ENCODE results near the gene POP5.
A peak's percentile ranks its signal among the peaks of the same experiment; 100 is the strongest.
"Not testable (repeated sequence)": the region's sequence is repeated elsewhere in the genome, so short reads cannot be mapped to it uniquely, and the experiment has no call there.

Gene POP5, protein sequence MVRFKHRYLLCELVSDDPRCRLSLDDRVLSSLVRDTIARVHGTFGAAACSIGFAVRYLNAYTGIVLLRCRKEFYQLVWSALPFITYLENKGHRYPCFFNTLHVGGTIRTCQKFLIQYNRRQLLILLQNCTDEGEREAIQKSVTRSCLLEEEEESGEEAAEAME

DNA sequence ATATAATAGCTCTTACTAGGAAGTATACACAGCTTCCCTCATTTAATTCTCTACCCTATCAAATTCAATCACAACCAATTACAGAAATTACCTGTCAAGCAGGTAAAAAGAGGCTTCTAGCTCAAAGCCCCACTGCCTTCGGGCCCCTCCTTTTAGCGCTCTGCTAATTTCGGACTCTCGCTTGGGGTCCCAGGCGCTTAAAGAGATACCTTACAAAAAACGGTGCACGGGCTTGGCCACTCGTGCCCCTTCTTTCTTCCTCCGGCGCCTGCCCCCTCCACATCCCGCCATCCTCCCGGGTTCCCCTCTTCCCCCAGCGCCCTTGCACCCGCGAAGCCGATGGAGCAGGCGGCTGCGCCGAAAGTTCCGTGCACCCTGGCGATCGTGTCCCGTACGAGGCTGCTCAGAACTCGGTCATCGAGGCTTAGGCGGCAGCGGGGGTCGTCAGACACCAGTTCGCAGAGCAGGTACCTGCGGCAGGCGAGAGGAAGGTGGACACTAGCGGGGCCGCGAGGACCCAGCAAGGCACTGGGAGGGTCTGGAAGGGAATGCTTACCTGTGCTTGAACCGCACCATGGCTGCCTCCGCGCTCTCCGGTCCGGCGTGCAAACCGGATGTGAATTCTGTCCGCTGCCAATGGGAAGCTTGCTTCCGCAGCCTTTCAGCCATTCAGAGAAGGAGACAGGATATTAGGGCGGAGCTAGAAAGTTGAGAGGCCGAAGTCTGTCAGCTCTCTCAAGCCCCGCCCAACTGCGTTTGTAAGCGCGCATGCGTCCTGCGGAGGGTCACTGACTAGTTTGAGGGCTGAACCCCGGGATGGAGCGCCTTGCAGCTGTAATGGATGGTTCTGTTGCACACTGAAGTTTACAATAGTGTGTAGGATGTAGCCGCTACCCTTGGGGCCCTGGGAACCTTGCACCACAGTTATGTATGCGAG, at the start of gene POP5:
TSS of gene POP5 (minus strand) at position 616 of the 937 bp plus-strand sequence. CDS start at position 576, 40 bp downstream.
- peak; percentile 95 for DNase-seq

DNA sequence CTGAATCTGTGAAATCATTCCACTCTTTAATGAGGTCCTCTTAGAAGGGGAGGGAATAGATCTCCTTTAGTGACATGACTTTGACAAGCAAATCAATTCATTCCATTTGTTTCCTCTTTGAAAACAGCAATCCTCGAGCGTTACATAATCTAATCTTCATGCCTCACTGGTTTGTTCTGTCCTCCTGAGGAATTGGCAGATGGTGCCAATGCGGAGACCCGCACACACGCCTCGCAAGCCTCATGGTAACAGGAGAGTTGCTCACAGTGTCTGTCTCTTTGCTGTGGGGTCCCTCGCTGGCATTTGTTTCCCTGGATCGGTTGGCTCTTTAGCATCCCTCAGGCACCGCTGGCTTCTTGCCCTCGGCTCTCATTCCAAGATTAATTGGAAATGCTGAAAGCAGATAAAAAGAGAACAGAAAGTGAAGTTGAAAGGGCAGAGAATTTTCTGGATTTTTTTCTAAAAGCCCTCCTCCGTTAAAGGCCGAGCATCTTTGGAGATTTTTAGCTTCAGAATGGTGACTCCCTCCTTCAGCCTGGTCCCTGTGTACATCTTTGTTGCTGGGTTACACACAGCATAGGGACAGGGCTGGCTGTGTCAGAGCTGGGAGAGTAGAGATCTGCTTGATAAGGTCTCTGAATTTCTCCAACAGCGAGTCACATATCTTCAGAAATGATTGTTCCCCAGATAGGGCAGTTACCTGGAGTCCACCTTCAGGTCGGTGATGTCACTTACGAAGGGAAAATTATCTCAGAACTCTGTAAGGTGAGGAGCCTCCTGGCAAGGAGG, 49.1 kb upstream of the POP5 start:
- DNase-seq = no peak

DNA sequence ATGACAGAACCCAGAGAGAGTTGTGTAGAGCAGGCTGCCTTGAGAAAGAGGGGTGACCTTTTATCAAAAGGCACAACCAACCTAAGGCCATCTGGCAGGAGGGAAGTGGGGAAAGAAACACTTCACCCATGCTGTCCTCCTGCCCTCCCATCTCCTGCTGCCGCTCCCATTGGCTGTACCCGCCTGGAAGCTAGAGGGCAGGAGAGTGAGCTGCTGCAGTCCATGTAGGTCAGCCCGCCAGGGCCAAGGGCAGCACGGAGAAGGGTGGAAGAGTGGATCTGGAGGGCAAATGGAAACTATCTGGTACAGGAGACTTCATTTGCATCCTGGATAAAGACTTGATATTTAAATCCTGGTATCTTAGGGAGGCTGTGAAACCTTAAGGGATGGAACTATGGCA, 47.7 kb upstream of the POP5 start:
- no peak for DNase-seq

DNA sequence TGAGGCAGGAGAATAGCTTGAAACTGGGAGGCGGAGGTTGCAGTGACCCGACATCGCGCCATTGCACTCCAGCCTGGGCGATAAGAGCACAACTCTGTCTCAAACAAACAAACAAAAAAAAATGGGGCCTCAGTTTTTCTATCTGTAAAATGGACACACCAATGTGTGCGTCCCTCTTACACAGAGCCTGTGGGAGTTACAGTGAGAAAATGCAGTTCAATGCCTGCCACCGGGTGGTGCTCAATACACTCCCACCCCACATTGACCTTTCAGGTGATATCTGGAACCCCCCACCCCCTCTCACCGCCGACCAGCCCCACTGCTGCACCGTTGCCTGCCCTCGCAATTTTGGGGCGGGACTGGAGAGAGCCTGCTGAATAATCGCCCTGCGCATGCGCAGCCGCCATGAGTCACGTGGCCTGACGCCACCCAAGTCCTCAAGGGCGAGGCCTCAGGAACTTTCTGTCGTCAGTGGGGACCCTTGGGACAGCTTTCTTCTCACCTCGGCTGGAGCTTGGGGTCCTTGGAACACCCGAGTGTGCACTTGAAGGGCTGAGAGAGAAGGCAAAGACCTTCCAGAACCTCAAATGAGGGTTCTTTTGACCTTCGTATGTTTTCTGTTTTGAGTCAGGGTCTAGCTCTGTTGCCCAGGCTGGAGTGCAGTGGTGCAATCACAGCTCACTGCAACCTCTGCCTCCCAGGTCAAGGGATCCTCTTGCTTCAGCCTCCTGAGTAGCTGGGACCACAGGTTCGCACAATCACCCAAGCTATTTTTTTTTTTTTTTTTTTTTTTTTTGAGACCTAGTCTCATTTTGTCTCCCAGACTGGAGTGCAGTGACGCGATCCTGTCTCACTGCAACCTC, 44.6 kb upstream of the POP5 start:
- peak; percentile 27 for DNase-seq

DNA sequence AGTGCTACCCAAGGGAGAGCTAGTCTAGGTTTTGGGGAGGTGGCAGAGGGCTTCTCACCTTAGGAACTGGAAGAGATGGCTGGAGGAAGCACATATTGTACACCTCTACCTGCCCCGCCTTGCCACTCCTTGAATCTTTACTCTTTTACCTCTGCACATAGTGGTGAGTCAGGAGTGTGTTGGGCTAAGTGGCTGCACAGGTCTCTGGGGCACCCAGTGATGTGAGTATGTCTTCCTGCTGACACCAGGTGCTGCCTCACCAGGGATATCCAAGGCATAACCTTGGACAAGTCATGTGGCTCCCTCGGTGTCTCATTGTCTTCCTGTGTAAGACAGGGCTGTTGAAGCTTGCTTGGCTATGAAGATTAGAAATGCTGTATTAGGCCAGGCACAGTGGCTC, 39.4 kb upstream of the POP5 start:
- DNase-seq = no peak

DNA sequence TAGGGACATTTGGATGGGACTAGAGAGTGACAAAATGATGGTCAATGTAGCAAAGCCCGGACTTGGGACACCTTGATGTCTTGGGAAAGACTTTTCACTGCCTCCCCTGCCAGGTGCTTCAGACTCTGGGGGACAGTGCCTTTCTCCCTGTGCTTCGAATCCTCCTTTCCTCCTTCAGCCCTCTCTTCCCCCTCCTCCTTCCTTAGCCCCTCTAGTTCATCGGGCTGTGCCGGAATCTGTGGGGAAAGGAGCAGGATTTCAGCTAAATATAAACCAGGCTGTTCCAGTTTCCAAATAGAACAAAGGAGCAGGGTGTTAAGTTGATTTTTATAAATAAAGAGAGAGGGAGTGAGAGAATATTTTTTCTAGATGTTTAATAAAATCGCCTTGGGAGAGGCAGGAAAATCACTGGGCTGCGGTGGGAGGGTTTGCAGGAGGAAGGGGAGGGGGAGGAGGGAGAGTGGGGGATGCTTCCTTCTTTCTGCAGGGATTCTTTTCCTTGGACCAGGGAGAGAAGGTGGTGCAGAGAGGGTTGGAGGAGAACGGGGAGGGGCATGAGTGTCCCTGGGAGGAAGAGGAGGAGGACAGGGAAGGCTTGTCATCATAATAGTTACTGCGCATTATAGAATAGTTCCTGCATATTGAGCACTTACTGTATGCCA, 37.9 kb upstream of the POP5 start:
- no peak for DNase-seq

DNA sequence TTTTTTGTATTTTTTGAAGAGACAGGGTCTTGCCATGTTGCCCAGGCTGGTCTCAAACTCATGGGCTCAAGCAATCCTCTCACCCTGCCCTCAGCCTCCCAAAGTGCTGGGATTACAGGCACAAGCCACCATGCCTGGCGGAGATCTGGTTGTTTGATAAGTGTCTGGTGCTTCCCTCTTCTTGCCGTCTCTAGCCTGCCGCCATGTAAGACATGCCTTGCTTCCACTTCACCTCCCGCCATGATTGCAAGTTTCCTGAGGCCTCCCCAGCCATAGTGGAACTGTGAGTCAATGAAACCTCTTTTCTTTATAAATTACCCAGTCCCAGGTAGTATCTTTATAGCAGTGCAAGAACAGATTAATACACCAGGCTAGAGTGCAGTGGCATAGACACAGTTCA, 36.6 kb upstream of the POP5 start:
- not testable (repeated sequence) for DNase-seq

DNA sequence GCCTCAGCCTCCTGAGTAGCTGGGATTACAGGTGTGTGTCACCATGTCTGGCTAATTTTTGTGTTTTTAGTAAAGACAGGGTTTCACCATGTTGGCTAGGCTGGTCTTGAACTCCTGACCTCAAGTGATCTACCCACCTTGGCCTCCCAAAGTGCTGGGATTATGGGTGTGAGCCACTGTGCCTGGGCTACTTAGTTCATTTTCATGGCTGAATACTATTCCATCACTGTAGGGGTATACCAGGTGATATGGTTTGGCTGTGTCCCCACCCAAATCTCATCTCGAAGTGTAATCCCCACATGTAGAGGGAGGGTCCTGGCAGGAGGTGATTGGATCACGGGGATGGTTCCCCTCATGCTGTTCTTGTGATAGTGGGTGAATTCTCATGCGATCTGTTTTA, 36.0 kb upstream of the POP5 start:
- not testable (repeated sequence) for DNase-seq

DNA sequence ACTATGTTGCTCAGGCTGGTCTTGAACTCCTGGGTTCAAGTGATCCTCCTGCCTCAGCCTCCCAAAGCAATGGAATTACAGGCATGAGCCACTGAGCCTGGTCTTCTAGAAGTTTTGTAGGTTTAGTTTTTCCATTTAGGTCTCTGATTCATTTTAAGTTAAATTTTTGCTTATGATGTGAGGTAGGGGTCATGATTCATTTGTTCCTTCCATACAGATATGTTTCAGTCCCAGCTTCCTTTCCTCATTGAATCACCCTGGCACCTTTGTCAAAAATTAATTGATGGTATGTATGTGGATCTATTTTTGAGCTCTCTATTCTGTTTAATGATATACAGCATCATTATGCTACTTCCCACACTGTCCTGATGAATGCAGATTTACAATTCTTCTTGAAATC, 33.6 kb upstream of the POP5 start:
- no peak for DNase-seq

DNA sequence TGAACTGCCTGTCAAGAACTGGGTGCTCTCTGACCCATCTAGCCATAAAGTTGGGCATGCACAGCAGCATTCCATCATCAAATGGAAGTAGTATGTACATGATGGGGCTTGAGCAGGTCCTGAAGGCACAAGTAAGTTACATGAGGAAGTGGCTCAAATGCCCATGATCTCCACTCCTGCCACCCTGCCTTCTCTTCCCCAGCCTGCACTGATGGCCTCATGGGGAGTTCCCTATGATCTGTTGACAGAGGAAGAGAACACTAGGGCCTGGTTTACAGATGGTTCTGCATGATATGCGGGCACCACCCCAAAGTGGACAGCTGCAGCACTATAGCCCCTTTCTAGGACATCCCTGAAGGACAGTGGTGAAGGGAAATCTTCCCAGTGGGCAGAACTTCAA, 30.3 kb upstream of the POP5 start:
- DNase-seq = not testable (repeated sequence)

DNA sequence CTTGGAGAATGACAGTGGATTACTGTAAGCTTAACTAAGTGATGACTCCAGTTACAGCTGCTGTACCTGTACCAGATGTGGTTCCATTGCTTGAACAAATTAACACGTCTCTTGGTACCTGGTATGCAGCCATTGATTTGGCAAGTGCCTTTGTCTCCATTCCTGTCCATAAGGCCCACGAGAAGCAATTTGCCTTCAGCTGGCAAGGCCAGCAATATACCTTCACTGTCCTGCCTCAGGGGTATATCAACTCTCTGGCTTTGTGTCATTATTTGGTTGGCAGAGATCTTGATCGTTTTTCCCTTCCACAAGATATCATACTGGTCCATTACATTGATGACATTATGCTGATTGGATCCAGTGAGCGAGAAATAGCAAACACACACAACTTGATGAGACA, 29.4 kb upstream of the POP5 start:
- no peak for DNase-seq

DNA sequence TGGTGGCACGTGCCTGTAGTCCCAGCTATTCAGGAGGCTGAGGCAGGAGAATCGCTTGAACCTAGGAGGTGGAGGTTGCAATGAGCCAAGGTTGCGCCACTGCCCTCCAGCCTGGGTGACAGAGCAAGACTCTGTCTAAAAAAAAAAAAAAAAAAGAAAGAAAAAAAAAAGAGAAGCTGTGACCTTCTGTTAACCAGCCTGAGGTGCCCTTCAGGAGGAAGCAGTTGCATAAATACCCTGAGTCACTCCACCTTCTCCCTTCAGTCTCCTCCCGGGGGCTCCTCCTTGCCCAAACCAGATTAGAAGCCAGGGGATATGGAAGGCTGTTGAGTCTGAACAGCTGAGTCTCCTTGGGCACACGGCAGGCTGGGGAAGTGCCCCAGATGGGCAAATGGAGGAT, 21.2 kb upstream of the POP5 start:
- peak; percentile 39 for DNase-seq

DNA sequence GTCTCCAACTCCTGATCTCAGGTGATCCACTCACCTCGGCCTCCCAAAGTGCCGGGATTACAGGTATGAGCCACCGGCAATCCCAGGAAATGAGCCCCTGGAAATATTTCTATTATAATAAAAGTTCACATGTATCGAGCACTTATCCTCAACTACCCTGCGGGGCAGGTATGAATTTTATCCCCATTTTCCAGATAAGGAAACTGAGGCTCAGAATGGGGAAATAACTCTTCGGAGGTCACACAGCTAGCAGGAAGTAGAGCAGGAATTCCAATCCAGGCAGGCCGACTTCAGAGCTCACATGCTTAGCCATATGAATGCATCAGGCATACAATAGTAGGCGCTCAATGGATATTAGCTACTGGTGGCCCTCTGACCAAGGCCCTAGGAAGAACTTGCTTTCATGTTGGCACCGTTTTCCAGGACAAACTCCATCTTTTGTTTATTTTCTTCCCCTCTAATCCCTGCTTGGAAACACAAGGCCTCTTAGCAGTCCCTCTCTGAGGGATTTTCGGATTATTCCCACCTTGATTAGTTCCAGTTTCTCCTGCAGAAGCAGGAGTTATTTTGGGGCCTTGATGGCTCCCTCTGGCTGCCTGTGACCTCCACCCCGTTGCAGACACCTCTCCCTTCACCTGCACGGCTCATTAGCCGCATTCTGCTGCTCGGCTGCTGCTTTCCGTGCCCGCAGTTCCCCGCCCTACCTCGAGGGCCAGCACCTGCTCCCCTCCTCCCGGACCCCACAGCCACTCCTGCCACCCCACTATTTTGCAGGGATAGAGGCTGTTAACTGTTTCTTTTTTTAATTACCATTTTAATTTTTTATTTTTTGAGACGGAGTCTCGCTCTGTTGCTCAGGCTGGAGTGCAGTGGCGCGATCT, 18.7 kb upstream of the POP5 start:
- DNase-seq = no peak

DNA sequence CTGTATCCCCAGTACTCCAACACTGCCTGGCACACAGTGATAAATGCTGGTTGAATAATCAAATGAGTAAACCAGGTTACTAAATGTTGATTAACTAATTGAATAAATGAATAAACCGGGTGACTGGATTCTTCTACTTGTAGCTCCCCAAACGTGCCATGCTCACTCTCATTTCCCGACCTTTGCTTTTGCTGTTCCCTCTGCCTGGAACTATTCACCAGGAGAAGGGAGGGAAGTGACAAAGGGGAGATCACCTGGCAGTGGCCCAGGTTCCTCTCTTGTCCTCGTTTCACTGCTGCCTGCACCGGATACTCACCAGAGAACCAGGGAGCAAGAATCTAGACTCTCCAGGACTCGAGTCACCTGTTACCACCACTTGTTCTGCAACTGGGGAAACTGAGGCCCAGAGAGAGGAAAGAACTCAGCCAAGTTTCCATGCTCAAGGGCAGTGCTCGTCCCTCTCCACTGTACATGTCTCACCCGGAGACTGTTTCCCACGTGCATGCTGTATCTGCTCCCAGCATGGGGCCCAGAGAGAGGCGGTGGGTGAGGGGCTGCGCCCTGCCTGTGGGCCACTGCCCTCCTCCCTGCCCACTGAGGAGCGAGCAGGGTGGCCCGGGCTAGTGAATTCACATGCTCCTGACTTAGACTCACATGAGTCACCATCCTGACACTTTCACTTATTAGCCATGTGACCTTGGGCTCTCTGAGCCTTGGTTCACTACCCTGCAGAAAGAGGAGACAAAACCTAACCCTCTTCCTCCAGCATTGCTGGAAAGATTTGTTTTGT, 17.7 kb upstream of the POP5 start:
- DNase-seq = peak; percentile 9

DNA sequence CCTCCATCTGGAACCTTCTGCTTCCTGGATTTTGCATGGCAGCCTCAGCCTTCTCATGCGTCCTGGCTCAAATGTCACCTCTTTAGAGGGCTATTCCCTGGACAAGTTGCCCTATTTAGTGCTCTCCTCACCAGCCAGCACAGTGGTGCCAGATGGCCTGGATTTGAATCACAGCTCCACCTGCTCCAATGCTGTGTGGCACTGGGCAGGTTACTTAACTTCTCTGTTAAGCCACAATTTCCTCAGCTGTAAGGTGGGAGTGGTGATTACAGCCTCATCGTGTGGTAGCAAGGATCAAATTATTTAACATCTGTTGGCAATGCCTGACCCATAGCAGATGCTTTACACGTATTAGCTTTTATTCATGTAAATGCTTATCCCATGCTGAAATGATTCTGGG, 16.7 kb upstream of the POP5 start:
- DNase-seq = no peak

DNA sequence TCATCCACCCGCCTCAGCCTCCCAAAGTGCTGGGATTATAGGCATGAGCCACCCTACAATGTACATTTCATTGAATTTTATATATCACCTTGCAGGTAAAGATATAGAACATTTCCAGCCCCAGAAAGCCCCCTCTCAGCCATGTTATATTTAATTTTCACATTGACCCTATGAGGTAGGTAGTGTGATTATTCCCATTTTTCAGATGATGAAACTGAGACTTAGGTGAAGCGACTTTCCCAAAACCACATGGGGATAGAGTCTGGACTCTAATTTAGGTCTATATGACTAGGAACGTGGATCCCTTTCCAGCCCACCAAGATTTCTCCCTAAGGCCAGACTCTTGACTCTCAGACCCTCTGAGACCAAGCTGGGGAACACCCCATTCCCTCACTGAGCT, 15.7 kb upstream of the POP5 start:
- DNase-seq = no peak

DNA sequence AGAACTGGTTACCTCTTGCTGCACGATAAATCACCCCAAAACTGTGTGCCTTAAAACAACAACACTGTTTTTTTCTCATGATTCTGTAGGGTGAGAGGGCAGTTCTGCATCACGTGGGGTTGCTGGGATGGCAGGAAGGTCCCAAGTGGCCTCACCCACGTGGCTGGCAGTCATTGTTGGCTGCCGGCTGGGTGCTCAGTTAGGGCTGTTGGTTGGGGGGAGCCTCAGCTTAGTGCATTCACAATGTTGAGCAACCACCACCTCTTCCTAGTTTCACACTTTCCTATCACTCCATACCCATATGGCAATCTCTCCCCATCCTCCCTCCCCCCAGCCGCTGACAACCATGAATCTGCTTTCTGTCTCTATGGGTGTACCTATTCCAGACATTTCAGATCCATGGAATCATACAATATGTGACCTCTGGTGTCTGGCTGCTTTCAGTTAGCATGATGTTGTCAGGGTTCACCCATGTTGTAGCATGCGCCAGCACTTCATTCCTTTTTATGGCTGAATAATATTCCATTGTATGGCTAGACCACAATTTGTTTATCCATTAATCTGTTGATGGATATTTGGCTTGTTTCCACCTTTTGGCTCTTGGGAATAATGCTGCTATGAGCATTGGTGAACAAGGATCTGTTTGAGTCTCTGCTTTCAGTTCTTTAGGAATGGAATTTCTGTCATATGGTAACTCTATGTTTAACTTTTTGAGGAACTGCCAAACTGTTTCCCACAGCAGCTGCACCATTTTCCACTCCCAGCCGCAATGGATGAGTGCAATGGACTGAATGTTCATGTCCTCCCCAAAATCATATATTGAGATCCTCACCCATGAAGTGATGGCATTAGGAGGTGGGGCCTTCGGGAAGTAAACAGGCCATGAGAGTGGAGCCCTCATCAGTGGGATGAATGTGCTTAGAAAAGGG, 11.2 kb upstream of the POP5 start:
- no peak for DNase-seq

DNA sequence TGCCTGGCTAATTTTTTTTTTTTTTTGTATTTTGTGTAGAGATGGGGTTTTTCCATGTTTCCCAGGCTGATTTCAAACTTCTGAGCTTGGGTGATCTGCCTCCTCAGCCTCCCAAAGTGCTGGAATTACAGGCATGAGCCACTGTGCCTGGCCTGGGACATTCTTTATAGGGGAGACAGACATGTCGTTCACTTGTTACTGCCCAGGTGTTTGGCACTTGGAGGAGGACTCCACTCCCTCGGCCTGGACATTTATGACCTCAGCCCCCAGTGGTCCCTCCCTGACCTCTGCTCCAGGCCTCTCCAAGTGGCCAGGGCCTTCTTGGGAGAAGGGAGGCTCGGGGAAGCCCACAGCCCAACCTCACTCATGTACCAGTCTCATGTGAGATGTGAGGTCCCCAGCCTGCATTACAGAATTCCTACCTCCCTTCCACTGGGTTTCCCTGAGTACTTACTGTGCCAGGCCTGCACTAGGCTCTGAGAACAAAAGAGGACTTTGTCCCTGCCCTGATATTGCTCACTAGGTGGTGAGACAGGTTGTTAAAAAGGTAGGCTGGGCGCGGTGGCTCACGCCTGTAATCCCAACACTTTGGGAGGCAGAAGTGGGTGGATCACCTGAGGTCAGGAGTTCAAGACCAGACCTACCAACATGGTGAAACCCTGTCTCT, 9.7 kb upstream of the POP5 start:
- no peak for DNase-seq

Data from CD4-positive, alpha-beta T cell treated with Interferon gamma for 1 hour (primary cell).